DOHH2 (cell line): ENCODE measurements around the gene GJA1.

Experiments used
- EZH2phosphoT487 ChIP-seq: fragments of 200-600 bp; sonication (generic); IDR thresholded peaks from 2 replicates; pipeline ENCODE4 v1.6.1; 2017; ENCODE audit warnings: borderline replicate concordance, mild to moderate bottlenecking, antibody characterized with exemption, low read length, moderate library complexity, mixed read lengths
- TF ChIP-seq, protein P1 (sequence below): fragments of 200-600 bp; sonication (generic); IDR thresholded peaks from one replicate; pipeline ENCODE4 v1.5.1; 2014; ENCODE audit warnings: antibody characterized with exemption, mild to moderate bottlenecking, low read depth, low read length; ENCODE audit not compliant: poor library complexity, severe bottlenecking

DNA sequence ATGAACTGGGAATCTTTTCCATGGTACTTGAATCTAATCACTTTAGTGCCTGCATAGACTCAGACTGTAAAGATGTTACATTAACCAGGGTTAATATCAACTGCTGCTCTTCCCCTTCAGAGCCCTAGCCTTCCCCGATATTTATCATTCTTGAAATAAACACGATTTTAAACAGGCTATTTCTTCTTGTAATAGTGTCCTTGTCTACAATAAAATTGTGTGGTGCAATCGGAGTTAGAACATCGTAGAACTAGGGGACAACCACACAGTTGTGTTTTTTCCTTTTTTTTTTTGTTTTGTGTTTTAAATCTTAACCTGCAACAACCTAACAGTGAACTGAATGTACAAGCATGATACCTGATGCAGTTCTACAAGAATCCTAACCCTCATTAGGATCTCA lies 4.5 kb downstream of the GJA1 start:
- TF ChIP-seq, protein P1, sequence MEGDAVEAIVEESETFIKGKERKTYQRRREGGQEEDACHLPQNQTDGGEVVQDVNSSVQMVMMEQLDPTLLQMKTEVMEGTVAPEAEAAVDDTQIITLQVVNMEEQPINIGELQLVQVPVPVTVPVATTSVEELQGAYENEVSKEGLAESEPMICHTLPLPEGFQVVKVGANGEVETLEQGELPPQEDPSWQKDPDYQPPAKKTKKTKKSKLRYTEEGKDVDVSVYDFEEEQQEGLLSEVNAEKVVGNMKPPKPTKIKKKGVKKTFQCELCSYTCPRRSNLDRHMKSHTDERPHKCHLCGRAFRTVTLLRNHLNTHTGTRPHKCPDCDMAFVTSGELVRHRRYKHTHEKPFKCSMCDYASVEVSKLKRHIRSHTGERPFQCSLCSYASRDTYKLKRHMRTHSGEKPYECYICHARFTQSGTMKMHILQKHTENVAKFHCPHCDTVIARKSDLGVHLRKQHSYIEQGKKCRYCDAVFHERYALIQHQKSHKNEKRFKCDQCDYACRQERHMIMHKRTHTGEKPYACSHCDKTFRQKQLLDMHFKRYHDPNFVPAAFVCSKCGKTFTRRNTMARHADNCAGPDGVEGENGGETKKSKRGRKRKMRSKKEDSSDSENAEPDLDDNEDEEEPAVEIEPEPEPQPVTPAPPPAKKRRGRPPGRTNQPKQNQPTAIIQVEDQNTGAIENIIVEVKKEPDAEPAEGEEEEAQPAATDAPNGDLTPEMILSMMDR = no peak
- TF ChIP-seq EZH2phosphoT487 = no peak
